ENCODE results near the gene SOS1.
"Not testable (repeated sequence)": the region's sequence is repeated elsewhere in the genome, so short reads cannot be mapped to it uniquely, and the experiment has no call there.

SOS1 gene

DNA sequence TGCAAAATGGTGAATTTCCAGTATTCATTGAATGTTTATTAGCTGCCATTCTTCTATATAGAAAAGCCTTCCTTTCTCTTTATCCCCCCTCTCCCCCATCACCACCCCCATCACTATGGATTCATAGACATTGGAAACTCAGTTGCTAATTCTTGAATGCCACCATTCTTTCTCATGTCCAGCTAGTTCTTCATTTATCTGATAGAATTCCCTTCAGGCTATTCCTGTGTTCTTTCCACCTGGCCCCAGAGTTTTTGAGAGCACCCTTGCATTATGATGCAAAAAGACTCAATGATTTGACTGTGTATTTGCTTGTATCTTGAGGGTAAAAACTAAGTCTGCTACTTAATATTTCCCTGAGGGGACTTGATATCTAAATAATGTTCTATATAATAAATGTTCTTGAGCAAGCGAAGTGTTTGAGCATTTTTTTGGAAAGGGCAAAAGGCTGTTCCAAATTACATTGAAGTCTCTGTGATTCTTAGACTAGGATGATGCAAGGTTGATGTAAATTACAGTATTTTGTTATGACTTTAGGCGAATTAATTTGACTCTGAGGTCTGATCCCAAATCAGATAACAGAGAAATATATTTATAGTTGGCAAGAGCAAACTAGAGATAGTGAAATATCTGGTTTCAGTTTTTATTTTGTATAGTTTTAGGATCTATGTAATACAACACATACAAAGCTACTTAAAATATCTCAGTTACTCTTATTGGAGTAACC is 18.8 kb upstream of the SOS1 start:
- in situ Hi-C loops (cut with MboI; ENCODE audit: low sequenced_read_pairs): no loop called here

DNA sequence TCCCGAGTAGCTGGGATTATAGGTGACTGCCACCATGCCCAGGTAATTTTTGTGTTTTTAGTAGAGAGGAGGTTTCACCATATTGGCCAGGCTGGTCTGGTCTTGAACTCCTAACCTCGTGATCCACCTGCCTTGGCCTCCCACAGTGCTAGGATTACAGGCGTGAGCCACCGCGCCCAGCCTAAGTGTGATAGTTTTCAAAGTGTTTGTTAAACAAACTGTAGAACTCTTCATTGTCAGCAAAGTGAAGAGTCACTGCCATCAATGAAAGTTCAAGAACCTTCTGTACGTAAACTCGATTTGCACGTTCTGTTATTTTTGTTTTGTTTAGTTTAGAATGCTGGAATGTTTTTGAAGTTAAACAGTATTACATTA is 18.0 kb upstream of the SOS1 start:
- in situ Hi-C loops (cut with MboI; ENCODE audit: low sequenced_read_pairs): no loop called here

DNA sequence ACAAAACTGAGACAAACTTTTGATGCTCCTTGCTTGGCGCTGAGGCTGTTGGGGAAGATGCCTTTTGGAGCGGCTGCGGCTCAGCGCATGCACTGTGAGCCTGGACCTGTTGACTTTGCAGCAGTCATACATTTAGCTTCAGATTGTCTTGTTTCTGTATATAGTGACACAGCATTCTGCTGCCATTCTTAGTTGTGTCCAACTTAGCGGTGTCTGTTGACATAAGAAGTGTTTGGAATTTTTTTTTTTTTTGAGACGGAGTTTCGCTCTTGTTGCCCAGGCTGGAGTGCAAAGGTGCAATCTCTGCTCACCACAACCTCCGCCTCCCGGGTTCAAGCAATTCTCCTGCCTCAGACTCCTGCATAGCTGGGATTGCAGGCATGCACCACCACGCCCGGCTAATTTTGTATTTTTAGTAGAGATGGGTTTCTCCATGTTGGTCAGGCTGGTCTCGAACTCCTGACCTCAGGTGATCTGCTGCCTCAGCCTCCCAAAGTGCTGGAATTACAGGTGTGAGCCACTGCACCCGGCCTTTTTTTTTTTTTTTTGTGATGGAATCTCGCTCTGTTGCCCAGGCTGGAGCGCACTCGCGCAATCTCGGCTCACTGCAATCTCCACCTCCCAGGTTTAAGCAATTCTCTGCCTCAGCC is 17.5 kb upstream of the SOS1 start:
- in situ Hi-C loops (cut with MboI; ENCODE audit: low sequenced_read_pairs): not testable (repeated sequence)

DNA sequence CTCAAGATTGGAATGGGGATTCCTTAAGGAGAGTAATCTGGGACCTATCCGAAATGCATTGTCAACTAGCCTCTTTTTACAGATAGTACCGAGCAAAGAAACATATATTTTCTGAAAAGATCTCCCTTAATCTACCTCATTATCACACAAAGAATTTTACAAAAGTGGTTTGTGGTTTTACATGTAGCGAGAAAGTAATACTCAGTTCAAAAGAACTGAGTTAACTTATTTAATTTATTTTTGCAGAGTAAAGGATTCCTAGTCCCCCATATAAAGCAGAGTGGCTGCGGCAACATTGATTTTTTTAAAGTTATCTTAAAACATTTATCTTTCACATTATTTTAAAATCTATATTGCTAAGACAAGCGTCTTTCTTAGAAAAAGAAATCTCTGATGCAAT is 15.9 kb upstream of the SOS1 start:
- in situ Hi-C loops (cut with MboI; ENCODE audit: low sequenced_read_pairs): no loop called here

DNA sequence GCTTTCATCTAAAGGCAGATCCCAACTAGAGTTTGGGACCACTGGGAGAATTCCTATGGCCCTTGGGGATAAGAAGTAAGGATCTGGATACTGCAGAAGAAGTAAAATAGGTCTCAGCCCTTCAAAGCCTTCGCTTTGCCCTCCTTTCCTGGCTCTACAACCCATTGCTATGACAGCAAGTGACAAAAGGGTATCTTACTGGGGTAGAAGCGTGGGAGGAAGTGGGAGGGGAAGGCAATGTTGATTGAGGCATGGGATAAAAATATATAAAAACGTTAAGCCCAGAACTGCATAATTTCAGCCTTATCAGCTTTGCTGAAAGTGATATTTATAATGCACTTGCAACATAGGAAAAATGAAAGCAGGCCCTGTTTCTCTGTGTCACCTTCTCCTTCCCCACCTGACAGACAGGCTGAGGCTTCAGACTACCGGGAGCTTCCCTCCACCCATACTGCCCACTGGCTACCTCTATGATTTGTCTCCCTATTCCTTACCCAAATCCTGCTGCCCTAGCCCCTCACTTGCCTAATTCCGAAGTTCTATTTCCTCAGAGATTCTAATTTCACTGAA is 14.9 kb upstream of the SOS1 start:
- in situ Hi-C loops (cut with MboI; ENCODE audit: low sequenced_read_pairs): no loop called here

DNA sequence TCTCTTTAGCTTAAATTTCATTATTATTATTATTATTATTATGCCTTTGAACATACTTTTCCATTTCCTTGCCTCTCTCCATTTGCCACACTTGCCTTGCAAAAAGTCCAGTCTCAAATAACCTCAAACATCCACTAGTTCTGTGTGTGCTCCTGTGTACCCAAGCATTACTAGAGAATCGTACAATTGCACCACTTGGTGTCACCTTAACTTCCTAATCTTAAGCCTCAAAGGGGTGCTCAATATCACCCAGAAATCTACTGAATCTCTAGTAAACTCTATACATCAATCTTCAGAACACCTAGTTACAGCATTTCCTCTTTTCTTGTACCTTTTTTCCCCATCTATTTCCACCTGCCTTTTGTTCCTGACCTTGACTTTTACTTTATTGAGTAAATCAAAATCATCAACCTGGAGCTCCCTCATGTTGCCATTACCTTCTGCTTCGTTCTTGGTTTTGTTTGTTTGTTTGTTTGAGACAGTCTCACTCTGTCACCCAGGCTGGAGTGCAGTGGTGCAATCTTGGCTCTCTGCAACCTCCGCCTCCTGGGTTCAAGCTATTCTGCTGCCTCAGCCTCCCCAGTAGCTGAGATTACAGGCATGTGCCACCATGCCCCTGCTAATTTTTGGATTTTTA is 12.5 kb upstream of the SOS1 start:
- in situ Hi-C loops (cut with MboI; ENCODE audit: low sequenced_read_pairs): no loop called here

DNA sequence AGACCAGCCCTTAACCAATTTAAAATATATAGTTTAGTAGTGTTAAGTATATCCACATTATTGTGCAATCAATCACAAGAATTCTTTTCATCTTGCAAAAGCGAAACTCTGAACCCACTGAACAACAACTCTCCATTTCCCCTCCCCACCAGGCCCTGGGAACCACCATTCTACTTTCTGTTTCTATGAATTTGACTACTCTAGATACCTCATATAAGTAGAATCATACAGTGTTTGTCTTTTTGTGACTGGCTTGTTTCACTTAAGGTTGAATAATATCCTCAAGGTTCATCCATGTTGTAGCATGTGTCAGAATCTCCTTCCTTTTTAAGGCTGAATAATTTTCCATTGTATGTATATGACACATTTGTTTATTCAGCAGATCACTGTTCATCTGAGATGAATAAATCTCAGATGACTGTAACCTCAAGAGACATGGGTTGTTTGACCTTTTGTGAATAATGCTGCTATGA is 8.1 kb upstream of the SOS1 start:
- in situ Hi-C loops (cut with MboI; ENCODE audit: low sequenced_read_pairs): no loop called here

DNA sequence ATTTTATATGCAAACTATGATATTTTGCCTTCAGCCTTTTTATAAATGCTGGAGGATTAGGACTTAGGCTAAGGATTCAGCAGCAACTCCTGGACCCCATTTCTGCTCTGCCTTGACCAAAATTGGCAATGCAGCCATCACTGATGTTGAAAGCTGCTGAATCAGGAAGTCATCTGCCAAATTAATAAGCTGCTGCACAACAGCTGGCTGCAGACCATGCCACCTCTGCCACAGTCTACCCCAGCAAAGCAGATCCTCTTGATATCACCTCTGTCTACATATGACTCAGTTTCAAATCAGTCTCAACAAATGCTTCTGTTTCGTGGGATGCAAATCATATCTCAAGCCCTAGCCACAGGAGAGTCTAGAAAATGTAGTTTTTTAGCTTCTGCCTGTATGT is 7.1 kb upstream of the SOS1 start:
- in situ Hi-C loops (cut with MboI; ENCODE audit: low sequenced_read_pairs): no loop called here

DNA sequence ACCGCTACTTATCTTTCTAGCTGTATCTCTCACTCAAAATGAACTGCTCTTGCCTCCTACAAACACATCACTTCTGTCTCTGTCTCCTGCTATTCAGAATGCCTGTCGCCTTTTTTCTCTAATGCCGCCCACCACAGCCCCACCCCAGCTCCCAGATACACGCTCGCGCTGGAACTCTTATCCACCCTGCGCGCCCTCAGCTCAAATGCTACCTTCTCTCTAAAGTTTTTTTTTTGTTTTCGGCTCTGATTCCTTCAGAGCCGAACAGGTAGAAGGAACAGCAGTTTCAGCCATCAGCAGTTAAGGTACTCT is 3.9 kb upstream of the SOS1 start:
- in situ Hi-C loops (cut with MboI; ENCODE audit: low sequenced_read_pairs): no loop called here

DNA sequence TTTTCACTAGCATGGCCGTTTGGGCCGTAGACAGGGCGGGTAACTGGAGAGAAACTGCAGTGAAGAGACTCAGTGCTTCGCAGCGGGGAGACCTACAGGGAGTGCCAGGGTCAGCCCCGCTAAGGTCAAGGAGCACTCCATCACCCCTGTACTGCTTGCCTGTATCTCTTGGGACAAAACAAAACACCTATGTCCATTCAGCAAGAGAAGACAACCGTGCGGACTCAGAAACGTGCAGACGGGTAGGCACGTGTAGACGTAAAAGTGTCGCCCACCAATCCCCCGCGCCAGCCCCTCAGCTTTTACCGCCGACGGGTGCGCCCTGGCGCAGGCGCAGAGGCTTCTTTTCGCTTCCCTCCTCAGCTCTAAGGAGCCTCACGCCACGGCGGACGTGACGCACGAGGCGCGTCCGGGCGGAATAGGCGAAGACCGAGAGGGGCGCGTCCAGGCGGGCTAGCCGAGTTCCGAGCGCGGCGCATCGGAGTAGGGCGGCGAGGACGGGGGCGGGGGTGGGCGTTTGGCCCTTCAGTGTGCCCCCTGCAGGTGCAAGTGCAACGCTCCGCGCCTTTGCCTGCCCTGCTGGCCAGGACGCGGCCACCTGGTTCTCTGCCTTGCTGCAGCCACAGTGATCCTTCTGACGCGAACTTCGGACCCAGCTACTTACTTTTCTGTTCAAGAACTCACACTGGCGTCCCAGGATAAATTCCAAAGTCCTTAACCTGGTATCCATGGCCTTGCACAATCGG is 3.3 kb upstream of the SOS1 start:
- in situ Hi-C loops (cut with MboI; ENCODE audit: low sequenced_read_pairs): no loop called here

DNA sequence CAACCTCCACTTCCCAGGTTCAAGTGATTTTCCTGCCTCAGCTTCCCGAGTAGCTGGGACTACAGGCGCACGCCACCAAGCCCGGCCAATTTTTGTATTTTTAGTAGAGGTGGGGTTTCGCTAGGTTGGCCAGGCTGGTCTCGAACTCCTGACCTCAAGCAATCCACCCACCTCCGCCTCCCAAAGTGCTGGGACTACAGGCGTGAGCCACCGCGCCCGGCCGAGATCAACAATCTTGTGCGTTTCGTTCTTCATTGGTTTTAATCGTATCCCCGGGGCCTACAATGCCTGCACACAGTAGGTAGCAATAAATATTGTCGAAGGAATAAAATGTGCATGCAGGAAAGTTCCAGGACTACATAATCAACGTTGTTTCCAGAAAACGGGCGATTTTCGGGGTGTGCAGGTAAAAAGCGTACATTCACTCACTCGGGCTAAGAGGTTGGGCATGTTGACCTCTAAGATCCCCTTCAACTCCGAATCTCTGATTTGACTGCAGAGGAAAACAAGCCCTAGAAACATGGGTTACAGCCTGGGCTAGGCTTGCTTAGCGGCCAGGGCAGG is 2.7 kb upstream of the SOS1 start:
- in situ Hi-C loops (cut with MboI; ENCODE audit: low sequenced_read_pairs): no loop called here

DNA sequence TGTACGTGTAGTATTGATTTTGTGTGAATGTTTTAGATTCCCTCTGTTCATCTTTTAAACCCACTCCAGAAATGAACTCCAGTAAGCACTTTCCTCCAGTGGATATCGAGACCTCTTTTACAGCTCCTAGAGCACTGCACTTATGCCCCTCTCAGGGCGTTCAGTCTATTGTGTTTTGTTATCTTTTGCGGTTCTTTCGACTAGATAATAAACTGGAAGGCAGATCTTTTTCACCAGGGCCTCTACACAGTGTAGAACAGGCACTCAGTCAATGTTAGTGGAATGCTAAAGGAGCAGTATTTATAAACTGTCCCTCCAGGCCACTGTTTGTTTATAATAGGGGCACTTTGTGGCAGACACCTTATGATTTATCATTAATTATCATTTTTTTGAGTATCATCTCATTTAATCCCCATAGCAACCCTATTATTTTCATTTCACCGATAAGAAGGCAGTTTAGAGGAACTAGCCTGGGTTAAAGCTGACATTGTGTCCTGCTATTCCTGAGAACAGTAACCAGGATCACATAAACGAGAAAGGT is 742 bp upstream of the SOS1 start:
- in situ Hi-C loops (cut with MboI; ENCODE audit: low sequenced_read_pairs): no loop called here

DNA sequence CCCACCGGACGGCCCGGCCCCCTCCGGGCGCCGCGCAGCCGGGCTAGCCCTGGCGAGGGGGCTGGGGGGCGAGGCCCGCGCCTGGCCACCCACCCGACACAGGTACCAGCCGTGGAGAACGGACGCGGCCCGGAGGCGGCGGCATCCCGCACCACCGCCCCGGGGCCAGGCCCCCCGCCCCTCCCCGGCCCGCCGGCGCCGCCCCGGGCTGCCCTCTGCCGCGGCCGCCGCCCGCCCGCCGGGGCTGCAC is 405 bp downstream of the SOS1 start:
- in situ Hi-C loops (cut with MboI; ENCODE audit: low sequenced_read_pairs): no loop called here

DNA sequence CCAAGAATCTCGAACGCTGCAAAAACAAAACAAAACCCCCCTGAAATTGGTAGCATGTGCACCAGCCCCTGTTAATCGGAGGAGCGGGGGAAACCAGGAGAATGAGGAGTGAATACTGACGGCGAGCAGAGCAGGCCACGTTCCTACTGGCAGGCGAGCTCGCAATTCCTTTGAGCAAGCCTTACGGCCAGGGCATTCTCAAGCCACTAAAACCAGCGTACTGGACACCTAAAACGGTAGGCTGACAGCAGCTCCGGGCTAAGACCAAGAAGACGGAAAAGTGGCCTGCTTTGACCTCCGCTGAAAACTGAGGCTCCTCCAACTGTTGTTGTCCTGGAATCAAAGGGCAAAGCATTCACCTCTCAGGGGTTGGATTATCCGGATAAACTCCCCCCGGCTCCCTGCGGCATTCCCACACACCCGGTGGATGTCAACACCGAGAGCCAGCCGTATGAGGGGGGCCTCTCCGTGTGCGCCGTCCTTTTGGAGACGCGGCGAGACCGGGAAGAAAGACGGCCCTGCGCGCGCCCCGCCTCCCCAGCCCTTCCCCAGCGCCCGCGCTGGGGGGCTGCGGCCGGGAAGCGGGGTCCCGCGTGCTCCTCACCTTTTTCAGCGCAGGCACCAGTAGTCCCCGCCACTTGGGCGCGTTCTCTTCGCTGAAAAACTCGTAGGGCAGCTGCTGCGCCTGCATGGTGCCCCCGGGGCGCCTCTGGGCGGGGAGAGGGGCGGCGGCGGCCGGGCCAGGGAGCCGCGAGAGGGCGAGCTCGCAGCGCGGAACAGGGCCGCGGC is 925 bp downstream of the SOS1 start:
- in situ Hi-C loops (cut with MboI; ENCODE audit: low sequenced_read_pairs): no loop called here

DNA sequence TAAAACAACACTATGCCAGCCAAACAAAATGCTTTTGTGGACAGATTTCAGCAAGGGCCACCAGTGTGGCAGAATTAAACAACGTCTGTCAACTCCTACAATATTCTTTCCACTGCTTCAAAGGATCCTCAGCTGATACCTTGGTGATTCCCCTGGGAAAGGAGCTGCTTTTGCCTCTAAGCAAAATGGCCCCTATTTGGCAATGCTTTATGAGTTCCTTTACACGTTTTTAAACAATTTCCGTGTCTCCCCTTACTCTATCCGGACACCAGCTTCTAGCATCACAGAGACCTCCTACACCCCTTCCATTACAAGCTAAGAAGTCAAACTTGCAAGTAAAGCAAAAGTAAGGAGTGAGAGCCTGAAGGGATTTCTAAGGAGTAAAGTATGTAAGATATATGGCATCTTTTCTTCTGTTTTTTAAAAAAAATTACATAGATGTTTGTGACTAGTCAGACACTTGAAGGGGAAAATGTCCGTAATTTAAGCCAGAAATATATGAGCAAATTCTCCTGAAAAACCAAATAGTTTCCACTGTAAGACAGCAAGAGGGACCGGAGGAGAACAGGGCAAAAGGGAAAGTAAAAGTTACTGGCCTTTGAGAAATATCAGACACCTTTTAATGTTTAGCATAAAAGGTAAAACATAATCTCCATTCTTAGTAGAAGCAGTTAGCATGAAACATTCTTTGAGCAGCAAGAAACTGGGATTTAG is 1.9 kb downstream of the SOS1 start:
- in situ Hi-C loops (cut with MboI; ENCODE audit: low sequenced_read_pairs): no loop called here

DNA sequence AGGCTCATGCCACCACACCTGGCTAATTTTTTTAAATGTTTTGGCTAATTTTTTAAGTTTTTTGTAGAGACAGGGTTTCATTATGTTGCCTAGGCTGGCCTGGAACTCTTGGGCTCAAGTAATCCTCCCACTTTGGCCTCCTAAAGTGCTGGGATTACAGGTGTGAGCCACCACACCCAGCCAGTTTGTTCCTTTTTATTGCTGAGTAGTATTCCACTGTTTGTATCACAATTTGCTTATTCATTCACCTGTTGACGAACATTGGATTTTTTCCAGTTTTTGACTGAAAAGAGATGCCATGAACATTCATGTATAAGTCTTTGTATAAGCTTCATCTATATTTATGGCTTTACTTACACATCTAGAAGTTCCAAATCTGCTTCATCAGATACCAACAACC is 5.3 kb downstream of the SOS1 start:
- in situ Hi-C loops (cut with MboI; ENCODE audit: low sequenced_read_pairs): no loop called here

DNA sequence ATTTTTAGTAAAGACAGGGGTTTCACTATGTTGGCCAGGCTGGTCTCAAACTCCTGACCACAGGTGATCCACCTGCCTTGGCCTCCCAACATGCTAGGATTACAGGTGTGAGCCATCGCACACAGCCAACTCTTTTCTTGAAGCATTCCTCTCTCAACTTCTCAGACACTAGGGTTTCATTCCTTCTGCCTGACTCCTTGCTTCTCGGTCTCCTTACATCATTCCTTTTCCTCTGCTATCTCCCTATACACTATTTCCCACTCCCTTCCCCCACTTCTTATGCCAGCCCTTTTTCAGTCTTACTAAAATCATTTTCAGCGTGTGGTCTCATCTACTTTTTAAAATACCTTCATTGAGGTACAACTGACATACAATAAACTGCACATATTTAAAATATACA is 6.1 kb downstream of the SOS1 start:
- in situ Hi-C loops (cut with MboI; ENCODE audit: low sequenced_read_pairs): no loop called here

DNA sequence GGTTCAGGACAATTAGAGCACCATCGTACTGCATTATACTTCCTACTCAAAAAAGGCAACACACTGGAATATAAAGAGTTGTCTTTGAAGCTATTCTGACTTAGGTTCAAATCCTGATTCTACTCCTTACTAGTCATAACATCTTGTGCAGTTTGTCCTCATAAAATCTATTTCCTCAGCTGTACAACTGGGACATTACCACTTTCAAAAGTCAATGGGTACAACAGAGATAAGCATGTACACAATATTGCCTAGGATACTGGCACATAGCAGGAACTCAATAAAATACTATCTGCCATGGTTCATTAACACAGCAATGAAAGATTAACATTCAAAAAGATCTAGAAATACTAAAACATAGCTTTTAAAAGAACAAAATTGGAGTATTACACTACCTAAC is 11.3 kb downstream of the SOS1 start:
- in situ Hi-C loops (cut with MboI; ENCODE audit: low sequenced_read_pairs): no loop called here

DNA sequence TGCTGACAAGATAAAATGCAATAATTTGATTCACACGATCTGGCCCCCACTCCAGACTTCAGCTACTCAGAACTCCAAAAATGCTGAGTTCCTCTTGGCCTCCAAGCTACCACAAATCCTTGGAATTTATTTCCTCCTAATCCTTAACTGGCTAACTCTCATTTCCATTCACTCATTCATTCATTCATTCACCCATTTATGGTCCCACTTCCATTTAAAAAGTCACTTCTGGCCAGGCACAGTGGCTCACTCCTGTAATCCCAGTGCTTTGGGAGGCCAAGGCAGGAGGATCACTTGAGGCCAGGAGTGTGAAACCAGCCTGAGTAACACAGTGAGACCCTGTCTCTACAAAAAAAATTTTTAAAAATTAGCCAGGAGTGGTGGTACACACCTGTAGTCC is 12.5 kb downstream of the SOS1 start:
- in situ Hi-C loops (cut with MboI; ENCODE audit: low sequenced_read_pairs): no loop called here

Data from HL-60/S4 (cell line).